Bronchial smooth muscle cell (primary cell): ENCODE measurements around the gene PRKRIP1. TPM values are rescaled to one million over a fixed set of nuclear protein-coding genes. Genes with fewer than 3 reads are reported as not detected.

ENCODE experiments used
- total RNA-seq: library from RNA; depleted of rRNA; stranded (reverse); fragments of >200 nt; gene quantifications from 2 replicates; pipeline ENCODE4 v1.2.1, GENCODE V29; 2014

PRKRIP1 gene, protein sequence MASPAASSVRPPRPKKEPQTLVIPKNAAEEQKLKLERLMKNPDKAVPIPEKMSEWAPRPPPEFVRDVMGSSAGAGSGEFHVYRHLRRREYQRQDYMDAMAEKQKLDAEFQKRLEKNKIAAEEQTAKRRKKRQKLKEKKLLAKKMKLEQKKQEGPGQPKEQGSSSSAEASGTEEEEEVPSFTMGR
- total RNA-seq, result 9.7 and 14.5 TPM in 2 replicates

DNA sequence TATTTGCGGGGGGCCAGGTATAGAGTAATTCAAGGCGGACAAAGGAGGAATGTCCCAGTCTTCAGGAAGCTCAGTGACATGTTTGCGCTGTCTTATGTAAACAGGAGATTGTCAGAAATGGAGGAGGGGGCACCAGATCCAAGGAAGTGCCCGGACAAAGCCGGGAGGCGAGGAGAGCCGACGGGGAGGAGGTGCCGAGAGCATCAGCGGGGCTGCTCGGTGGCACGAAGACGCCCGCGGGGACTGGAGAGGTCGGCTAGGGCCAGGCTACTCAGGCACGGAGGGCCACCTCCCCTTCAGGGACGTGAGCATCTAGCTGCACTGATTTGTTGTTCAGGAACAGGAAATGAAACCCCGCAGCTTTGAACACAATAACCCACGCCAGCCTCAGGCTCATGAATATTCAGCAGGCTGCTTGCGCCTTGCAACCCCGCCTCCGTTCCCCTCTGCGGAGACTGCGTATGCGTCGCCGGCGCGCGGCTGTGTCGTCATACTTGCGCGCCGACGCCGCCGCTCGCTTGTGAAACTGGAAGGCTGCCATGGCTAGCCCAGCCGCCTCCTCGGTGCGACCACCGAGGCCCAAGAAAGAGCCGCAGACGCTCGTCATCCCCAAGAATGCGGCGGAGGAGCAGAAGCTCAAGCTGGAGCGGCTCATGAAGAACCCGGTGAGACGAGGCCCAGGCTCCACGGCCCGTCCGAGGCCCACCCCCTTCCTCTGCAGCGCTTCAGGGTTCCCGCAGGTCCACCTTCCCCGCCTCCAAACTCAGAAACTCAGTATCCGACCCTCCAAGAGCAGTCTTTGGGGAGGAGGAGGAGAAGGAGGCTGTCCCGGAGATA, at the start of gene PRKRIP1:
PRKRIP1 (plus strand) TSS at position 491 of the 837 bp plus-strand sequence; CDS start at position 540, 49 bp downstream.

DNA sequence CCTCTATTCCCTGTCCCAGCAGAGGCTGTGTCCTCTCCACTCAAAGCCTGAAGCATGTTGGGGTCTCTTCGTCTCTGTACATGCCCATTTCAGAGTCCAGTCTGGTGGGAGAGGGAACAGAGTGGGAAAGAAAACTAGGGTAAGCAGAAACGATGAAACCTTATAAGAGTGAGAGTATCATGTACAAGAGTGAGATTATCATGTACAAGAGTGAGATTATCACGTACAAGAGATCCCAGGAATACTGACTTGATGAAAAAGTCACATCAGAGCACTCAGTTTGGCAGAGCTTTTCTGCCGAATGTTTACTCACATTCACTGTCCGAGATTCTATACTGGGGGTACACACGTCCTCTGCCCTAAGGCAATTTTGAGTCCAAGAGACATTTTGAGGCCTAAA, 39.8 kb upstream of the PRKRIP1 start, which contains the start of gene SPDYE6:
SPDYE6 (minus strand) TSS at position 101 of the 400 bp plus-strand sequence. CDS start 421 bp downstream, outside the sequence.

DNA sequence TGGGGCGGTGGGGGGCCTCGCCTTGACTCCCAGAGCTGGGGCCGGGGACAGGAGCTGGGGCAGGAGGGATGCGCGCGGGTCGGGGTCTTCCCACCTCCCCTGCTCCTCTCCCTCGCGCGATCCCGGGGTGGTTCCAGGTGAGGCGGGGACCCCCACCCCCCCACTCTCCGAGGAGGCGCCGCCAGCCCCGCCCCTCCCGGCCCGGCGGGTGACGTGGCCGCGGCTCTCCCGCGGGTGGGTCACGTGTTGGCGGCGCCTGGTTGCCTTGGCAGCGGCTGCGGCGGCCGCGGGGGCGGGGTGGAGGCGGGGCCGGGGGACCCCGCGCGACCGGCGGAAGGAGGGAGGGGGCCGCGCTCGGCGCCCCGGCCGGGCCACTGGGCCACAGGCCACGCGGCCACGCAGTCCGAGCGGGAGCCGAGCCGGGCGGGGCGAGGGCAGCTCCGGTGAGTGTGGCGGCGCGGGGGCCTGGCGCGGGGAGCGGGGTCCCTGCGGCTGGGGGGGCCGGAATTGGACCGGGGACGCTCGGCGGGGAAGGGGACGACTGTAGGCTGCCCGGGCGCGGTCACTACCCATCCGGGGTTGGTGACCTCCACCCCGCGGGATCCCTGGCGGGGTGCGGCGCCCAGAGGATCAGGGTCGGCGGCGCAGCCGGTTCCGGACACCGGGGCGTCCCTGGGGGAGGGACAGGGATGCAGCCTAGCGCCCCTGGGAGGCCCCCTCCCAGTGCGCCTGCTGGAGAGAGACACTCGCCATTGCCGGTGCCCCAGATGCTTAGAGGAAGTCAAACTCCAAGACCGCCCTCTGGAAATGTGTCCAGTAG, 37.3 kb downstream of the PRKRIP1 start, which contains the start of gene ORAI2:
ORAI2 (plus strand) TSS at position 357 of the 820 bp plus-strand sequence. CDS start 5,382 bp downstream, outside the sequence.

DNA sequence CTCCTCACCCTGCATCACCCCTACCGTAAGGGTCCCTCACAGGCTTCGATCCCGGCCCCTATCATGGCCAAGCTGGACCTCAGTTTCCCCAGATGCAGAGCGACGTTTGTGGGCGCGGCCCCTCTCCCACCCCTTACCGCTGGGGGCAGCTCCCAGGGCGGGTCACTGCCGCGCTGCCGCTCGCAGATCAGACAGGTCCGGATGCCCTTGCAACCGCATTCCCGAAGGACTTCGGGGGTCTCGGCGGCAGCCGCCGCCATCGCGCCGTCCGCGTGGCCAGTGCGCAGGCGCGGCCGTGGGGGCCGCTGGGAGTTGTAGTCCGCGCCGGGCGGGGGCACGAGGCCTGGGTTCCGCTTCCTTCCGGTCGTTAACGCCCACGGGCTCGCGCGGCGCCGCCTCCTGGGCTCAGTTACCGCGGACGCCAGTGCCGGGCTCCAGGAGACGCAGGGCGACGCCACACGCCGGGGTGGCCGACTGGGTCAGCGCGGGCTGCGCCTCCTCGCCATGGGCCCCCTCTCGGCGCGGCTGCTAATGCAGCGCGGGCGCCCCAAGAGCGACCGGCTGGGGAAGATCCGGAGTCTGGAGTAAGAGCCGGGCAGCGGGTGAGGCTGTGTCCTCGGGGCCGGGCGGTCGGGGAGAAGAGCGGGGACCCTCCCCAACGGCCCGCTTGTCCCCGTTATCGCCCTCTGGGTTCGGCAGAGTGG, 68.6 kb downstream of the PRKRIP1 start, which contains the start of the genes ALKBH4 and LRWD1:
ALKBH4 (minus strand) TSS at position 287 of the 704 bp plus-strand sequence; CDS start at position 260, 27 bp downstream.
LRWD1 (plus strand) TSS at position 408 of the 704 bp plus-strand sequence; CDS start at position 505, 97 bp downstream.

Other genes starting within 250 kb of the PRKRIP1 start
- 0.94 and 0.95 TPM in 2 replicates for gene SH2B2, start 109.5 kb upstream of the PRKRIP1 start, total RNA-seq
- gene SPDYE6, start 39.9 kb upstream of the PRKRIP1 start, total RNA-seq, result not detected in 2 replicates
- 27.8 and 27.9 TPM in 2 replicates for gene ORAI2, start 37.2 kb downstream of the PRKRIP1 start, total RNA-seq
- gene ALKBH4, start 68.5 kb downstream of the PRKRIP1 start, total RNA-seq, result 11.0 and 11.1 TPM in 2 replicates
- 13.5 and 14.7 TPM in 2 replicates for gene LRWD1, start 68.6 kb downstream of the PRKRIP1 start, total RNA-seq
- gene POLR2J, start 82.6 kb downstream of the PRKRIP1 start, total RNA-seq, result 23.2 and 29.8 TPM in 2 replicates
- gene RASA4B, start 121.4 kb downstream of the PRKRIP1 start, total RNA-seq, result 3.2 and 4.6 TPM in 2 replicates
- gene UPK3BL2, start 147.3 kb downstream of the PRKRIP1 start, total RNA-seq, result 0.86 and 2.5 TPM in 2 replicates
- not detected in 2 replicates for gene SPDYE2, start 154.9 kb downstream of the PRKRIP1 start, total RNA-seq
- 18.1 and 21.8 TPM in 2 replicates for gene POLR2J3, start 176.2 kb downstream of the PRKRIP1 start, total RNA-seq
- 8.4 and 13.2 TPM in 2 replicates for gene RASA4, start 220.4 kb downstream of the PRKRIP1 start, total RNA-seq
- 9.3 and 13.2 TPM in 2 replicates for gene UPK3BL1, start 246.4 kb downstream of the PRKRIP1 start, total RNA-seq